Measurements from ENCODE around the gene CMKLR1. TPM values are rescaled to one million over a fixed set of nuclear protein-coding genes. Genes with fewer than 3 reads are reported as not detected.

The CMKLR1 gene
- total and polyA plus RNA-seq, 9 donors, result 1.4 to 28.3 (median 3.1) TPM

DNA sequence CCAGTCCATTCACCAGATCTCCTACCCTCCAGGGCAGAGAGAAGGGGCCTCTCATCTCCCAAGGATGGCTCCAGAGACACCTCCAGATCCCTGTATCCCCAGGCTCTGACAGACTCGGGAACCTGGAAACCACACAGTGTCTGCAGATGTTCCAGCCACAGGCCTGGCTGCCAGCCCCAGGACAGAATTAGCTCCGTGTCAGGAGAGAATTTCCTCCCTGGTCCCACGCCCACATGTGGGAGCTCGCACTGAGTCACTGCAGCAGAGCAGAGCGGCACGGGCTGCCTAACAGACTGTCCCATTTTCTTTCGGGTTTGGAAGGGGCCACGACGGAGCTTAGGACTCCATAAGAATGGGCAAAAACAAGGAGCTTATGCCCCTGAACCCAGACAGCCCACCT, 33.6 kb downstream of the CMKLR1 start:
- TF ChIP-seq, protein P1, sequence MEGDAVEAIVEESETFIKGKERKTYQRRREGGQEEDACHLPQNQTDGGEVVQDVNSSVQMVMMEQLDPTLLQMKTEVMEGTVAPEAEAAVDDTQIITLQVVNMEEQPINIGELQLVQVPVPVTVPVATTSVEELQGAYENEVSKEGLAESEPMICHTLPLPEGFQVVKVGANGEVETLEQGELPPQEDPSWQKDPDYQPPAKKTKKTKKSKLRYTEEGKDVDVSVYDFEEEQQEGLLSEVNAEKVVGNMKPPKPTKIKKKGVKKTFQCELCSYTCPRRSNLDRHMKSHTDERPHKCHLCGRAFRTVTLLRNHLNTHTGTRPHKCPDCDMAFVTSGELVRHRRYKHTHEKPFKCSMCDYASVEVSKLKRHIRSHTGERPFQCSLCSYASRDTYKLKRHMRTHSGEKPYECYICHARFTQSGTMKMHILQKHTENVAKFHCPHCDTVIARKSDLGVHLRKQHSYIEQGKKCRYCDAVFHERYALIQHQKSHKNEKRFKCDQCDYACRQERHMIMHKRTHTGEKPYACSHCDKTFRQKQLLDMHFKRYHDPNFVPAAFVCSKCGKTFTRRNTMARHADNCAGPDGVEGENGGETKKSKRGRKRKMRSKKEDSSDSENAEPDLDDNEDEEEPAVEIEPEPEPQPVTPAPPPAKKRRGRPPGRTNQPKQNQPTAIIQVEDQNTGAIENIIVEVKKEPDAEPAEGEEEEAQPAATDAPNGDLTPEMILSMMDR (IDR thresholded peaks at IDR 0.05), result no peak
- no peak for TF ChIP-seq POLR2A (IDR thresholded peaks at IDR 0.05)
- TF ChIP-seq EP300 (IDR thresholded peaks at IDR 0.05), result no peak
- Histone ChIP-seq H3K36me3 (no peaks in the 10 kb centered on the region), H3K27me3 (no peaks in the 10 kb centered on the region), H3K27ac (no peak overlapping the region), H3K4me3 (peak overlapping the region; percentile 9), H3K9me3 (no peaks in the 10 kb centered on the region), H3K4me1 (ENCODE audit: insufficient read depth) (peaks cover 1% of the 10 kb centered on the region)
- DNase-seq, result peak; percentile 47 to 80 (median 66)
- WGBS, 3 donors, result 2 to 5% (median 4%) methylated on average over 9 of the region's 9 CpGs
- intact Hi-C loops (cut with DNase I), result no loop called here

- intact Hi-C loops (cut with DNase I), result no loop called here
- H3K27ac ChIP-seq, result no peak overlapping the region
- TF ChIP-seq EP300 (IDR thresholded peaks at IDR 0.05), result no peak
- TF ChIP-seq, protein P1 (IDR thresholded peaks at IDR 0.05), result no peak
- no peak for TF ChIP-seq POLR2A (IDR thresholded peaks at IDR 0.05)
- H3K27me3 ChIP-seq, result no peaks in the 10 kb centered on the region
- H3K4me3 ChIP-seq, result no peak overlapping the region
- DNase-seq, result no peak
- no peaks in the 10 kb centered on the region for H3K9me3 ChIP-seq
- H3K36me3 ChIP-seq, result no peaks in the 10 kb centered on the region
- H3K4me1 ChIP-seq (ENCODE audit: insufficient read depth), result peaks cover 1% of the 10 kb centered on the region
- 36 to 44% (median 42%) methylated on average over 7 of the region's 7 CpGs for WGBS, 3 donors
Measured at GRCh38 chr12:108304633-108305032, 34.5 kb downstream of the CMKLR1 start.

DNA sequence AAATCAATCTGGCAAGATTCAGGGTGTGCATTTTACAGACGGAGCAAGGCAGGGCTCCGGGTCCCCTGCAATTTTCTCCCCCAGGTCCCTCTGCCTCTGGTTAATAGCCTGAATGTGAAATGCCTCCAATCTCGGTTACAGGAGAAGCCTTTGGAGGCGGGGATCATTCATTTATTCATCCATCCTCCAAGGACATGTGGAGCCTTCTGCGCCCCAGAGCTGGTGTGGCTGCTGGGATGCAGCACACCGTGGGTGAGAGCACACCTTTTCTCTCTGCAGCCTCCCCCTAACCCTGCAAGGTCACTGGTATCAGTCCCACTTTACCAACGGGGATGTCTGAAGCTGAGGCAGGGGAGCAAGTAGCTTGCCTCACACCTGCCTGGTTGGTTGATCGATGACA, 35.4 kb downstream of the CMKLR1 start:
- Histone ChIP-seq H3K4me3 (no peak overlapping the region), H3K27me3 (no peaks in the 10 kb centered on the region), H3K9me3 (no peaks in the 10 kb centered on the region), H3K4me1 (ENCODE audit: insufficient read depth) (peaks cover 1% of the 10 kb centered on the region), H3K27ac (no peak overlapping the region), H3K36me3 (no peaks in the 10 kb centered on the region)
- intact Hi-C loops (cut with DNase I), result no loop called here
- DNase-seq, result no peak
- TF ChIP-seq POLR2A (IDR thresholded peaks at IDR 0.05) (no peak), EP300 (IDR thresholded peaks at IDR 0.05) (no peak)
- TF ChIP-seq, protein P1 (IDR thresholded peaks at IDR 0.05), result no peak
- WGBS, 3 donors, result 72 to 86% (median 80%) methylated on average over 8 of the region's 8 CpGs

DNA sequence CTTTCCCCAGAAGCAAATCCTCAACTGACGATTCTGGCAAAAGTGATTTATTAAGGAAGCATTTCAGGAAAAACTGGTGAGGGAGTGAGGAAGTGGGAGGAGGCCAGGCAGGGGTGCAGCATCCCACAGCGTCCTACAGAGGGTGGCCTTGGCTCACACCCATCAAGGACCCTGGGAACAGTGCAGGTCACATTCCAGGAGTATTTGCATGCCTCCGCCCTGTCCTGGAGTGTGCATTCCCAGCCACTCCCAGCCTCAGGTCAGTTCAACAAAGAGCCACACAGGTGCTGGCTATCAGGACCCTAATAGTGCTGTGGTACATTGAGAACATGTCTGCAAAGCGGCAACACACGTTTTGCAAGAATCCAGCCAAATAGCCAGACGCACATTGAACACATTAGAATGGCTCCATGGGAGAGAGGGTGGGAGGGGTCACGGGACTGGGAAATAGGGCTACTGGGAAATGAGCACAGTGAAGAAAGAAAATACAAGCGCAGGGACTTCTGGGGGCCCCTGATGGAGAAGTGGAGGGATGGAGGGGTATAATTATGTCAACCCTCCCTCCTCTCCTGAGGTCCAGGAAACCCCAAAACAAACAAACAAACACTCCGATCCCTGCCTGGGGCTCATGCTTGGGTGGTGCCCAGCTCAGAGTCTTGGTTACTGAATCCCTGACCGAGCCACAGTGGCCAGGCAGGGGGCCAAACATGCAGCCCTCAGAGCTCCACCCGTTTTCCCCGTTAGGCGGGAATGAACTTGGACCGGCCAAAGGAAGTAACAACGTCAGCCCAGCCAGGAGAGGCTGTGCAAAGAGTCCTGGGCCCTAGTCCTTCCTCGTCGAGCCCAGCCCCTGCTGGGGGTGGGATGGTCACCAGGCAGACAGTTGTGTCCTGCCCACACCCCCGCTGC, 36.5 kb downstream of the CMKLR1 start:
- Histone ChIP-seq H3K4me1 (ENCODE audit: insufficient read depth) (peaks cover 1% of the 10 kb centered on the region), H3K9me3 (no peaks in the 10 kb centered on the region), H3K36me3 (no peaks in the 10 kb centered on the region), H3K4me3 (no peak overlapping the region), H3K27ac (no peak overlapping the region), H3K27me3 (no peaks in the 10 kb centered on the region)
- 19 to 23% (median 19%) methylated on average over 18 of the region's 18 CpGs for WGBS, 3 donors
- DNase-seq, result peak in 4 of 5 donors; percentile 19 to 70 (median 50)
- TF ChIP-seq, protein P1 (IDR thresholded peaks at IDR 0.05), result no peak
- TF ChIP-seq EP300 (IDR thresholded peaks at IDR 0.05) (no peak), POLR2A (IDR thresholded peaks at IDR 0.05) (no peak)
- intact Hi-C loops (cut with DNase I), result no loop called here
